ENCODE measurements around the gene CD58.

CD58 gene

DNA sequence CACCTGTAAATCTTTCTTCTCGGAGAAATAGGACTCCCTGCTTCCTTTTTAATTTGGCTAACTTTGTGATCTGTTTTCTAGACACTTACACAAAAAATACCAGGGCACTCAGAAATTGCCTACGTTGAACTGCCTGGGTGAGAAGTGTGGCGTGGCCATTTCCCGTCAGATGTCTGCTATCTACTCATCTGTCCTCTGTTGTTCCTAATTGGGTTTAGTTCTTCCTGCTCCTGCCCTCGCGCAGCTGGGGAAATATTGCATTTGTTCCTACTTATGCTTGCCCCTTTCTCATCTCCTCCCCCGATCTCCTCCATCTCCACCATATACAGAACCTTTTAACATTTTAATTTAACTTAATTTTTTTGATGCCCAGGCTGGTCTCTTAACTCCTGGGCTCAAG is 55.1 kb downstream of the CD58 start:
- peaks cover 19% of the 10 kb centered on the region for H3K36me3 Mint-ChIP-seq (ENCODE audit: insufficient read depth)
- peak; percentile 63 for ATAC-seq (replicated peaks)
- H3K4me1 Mint-ChIP-seq (ENCODE audit: low read depth in 2 of 2) = peaks cover 52 to 68% of the 10 kb centered on the region in 2 donors
- H3K4me3 Mint-ChIP-seq = peak overlapping the region; percentile 72 to 75
- peak; percentile 38 to 46 (median 41) for DNase-seq
- H3K27ac Mint-ChIP-seq = peak overlapping the region; percentile 97 to 98
- H3K27me3 Mint-ChIP-seq = no peaks in the 10 kb centered on the region
- no peaks in the 10 kb centered on the region for H3K9me3 Mint-ChIP-seq

DNA sequence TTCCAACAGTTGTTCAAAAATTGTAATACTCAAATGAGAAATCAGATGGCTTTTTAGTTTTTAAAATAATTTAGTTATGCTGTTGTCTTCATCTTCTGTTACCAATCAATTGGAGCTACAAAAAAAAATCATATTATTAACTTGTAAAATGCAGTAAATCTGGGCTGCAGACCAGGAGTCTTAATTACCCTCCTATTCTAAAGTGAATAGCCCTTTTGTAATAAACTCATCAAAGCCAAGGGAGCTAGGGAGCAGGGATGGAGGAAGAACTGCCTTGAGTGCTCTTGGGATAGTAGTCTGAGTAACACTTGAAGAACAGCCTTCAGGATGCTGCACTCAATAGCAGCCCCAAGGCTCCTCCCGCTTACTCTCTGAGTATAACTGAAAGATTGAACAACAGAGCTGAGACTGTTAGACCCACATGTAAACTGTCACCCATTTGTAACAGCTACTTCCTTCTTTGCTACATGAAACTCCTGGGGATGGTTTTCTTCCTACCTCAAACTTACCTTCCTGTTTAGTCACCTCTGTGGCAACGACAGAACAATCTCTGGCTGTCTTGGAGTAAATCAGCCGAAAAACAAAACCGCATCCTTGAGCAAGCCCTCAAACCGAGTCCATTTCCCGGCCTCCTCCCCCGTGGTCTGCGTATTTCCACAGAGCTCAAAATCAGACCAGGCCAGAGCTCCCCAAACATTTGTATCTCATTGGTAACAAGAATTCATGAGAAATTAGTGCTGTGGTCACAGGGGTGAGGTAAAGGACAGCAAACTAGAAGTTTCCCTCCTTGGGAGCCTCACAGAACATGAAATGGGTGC is 55.9 kb downstream of the CD58 start:
- peak overlapping the region; percentile 72 to 75 for H3K4me3 Mint-ChIP-seq
- peaks cover 12% of the 10 kb centered on the region for H3K36me3 Mint-ChIP-seq (ENCODE audit: insufficient read depth)
- peaks cover 52 to 71% of the 10 kb centered on the region in 2 donors for H3K4me1 Mint-ChIP-seq (ENCODE audit: low read depth in 2 of 2)
- H3K27ac Mint-ChIP-seq = peak overlapping the region; percentile 97 to 98
- H3K9me3 Mint-ChIP-seq = no peaks in the 10 kb centered on the region
- no peaks in the 10 kb centered on the region for H3K27me3 Mint-ChIP-seq
- peak; percentile 77 for ATAC-seq (replicated peaks)
- peak; percentile 67 to 70 (median 68) for DNase-seq

DNA sequence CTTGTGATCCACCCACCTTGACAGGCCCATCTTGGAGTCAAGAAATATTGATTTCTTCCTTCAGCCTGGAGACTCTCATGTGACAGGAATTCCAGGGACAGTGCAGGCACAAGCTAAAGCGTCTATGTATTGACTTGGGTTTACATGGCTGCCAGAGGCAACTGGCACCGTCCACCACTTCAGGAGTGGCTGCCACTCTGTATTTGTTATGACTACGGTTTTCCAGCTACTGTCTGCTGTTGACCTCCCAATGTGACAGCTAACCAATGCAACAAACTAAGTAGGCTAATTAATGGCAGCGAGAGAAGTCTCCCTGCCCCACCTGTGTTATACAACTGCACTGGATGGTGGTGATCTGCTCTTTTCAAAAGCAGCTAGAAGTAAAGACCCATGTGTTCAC is 56.9 kb downstream of the CD58 start:
- Mint-ChIP-seq H3K4me3 (peak overlapping the region in 1 of 2 donors; percentile 72), H3K36me3 (ENCODE audit: insufficient read depth) (peaks cover 12% of the 10 kb centered on the region), H3K27ac (peak overlapping the region; percentile 97 to 98), H3K4me1 (ENCODE audit: low read depth in 2 of 2) (peaks cover 59 to 79% of the 10 kb centered on the region in 2 donors), H3K9me3 (no peaks in the 10 kb centered on the region), H3K27me3 (no peaks in the 10 kb centered on the region)
- ATAC-seq (replicated peaks) (no peak), DNase-seq (no peak)

DNA sequence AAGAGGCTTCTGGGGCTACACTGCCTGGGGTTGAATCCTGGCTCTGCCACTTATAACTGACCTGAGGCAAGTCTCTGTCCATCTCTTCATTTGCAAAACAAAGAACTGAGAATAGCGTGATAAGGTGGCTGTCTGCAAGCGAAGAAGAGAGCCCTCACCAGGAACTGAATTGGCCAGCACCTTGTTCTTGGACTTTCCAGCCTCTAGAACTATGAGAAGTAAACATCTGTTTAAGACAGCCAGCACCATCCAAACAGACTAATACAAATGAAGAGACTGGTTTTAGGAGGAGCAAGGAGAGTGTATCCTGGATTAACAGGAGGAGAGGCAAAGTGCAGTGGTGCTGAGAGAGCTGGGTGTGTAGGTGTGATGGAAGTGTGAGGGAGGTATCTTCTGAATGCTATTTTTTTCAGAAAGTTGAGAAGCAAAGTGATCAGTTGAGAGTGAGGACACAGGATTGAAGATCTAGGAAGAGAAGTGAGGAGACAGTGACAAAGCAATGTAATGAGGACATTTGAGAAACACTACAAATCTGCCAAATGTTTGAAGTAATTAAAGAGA is 59.3 kb downstream of the CD58 start:
- Mint-ChIP-seq H3K4me3 (peak overlapping the region in 1 of 2 donors; percentile 7), H3K36me3 (ENCODE audit: insufficient read depth) (peaks cover 12% of the 10 kb centered on the region), H3K27me3 (no peaks in the 10 kb centered on the region), H3K9me3 (no peaks in the 10 kb centered on the region), H3K4me1 (ENCODE audit: low read depth in 2 of 2) (peaks cover 55 to 74% of the 10 kb centered on the region in 2 donors), H3K27ac (peak overlapping the region; percentile 97 to 98)
- ATAC-seq (replicated peaks) (no peak), DNase-seq (no peak)

DNA sequence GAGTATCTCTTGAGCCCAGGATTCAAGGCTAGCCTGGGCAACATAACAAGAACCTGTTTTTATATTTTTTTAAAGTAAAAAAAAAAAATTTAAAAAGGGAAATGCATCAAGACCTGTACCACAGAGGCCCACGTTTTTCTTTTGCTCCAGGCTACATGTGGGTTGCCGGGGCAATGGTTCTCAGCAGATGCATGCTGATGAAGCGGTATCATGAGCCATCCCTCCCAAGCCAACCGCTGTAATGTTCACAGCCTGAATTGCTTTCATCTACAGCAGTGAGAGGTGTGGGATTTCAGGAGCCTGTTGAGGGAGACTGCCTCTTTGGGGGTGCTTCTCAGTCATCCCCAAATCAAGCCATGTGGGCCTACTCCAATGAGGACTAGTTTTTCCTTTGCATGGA is 60.5 kb downstream of the CD58 start:
- peak overlapping the region; percentile 97 to 98 for H3K27ac Mint-ChIP-seq
- peaks cover 9% of the 10 kb centered on the region for H3K36me3 Mint-ChIP-seq (ENCODE audit: insufficient read depth)
- H3K9me3 Mint-ChIP-seq = no peaks in the 10 kb centered on the region
- ATAC-seq (replicated peaks) (no peak), DNase-seq (no peak)
- H3K4me3 Mint-ChIP-seq = no peak overlapping the region
- no peaks in the 10 kb centered on the region for H3K27me3 Mint-ChIP-seq
- H3K4me1 Mint-ChIP-seq (ENCODE audit: low read depth in 2 of 2) = peaks cover 47 to 62% of the 10 kb centered on the region in 2 donors

DNA sequence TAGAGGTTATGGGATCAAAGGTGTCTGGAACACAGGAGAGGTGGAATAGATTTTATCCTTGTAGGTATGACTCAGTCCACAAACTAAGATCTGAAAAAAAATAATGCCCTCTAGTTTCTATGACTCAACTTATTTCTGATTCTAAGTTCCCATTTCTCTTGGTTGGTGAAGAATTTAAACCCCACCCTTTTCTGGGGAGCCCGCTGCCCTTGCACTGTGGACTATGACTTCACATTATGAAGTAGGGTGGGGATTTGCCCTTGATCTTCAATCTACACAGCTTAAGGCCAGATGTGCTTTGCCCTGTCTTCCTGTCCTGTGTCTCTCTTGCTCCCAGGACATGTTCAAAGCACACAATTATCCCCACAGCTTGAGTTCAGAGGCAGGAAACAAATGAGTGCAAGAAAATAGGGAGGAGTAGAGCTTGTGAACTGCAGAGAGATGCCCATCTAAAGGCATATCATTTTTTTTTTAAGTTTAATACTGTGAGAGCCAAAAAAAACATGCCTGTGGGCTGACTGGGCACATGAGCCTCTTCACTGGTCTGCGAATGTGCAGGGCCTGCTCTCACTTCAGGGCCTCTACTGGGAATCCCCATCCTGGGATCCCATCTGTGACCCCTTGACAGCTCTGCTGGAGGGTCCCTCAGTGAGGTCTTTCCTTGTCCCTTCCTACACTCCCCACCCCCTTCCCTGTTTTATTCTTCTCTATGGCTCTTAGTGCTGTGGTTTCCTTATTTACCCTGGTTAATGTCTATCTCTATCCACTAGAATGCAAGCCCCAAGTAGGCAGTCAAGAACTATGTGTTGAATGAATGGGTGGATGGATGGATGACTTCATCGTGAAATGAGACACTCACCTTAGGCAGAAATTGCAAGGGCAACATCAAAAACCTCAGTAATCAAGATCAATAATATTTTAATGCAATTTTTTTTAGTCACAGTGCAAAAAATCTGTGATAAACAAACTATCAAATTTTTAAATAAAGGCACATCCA is 61.5 kb downstream of the CD58 start:
- H3K4me3 Mint-ChIP-seq = no peak overlapping the region
- ATAC-seq (replicated peaks) (no peak), DNase-seq (no peak)
- H3K36me3 Mint-ChIP-seq (ENCODE audit: insufficient read depth) = peaks cover 12% of the 10 kb centered on the region
- H3K27ac Mint-ChIP-seq = peak overlapping the region; percentile 78 to 81
- no peaks in the 10 kb centered on the region for H3K9me3 Mint-ChIP-seq
- H3K27me3 Mint-ChIP-seq = no peaks in the 10 kb centered on the region
- H3K4me1 Mint-ChIP-seq (ENCODE audit: low read depth in 2 of 2) = peaks cover 49 to 64% of the 10 kb centered on the region in 2 donors

DNA sequence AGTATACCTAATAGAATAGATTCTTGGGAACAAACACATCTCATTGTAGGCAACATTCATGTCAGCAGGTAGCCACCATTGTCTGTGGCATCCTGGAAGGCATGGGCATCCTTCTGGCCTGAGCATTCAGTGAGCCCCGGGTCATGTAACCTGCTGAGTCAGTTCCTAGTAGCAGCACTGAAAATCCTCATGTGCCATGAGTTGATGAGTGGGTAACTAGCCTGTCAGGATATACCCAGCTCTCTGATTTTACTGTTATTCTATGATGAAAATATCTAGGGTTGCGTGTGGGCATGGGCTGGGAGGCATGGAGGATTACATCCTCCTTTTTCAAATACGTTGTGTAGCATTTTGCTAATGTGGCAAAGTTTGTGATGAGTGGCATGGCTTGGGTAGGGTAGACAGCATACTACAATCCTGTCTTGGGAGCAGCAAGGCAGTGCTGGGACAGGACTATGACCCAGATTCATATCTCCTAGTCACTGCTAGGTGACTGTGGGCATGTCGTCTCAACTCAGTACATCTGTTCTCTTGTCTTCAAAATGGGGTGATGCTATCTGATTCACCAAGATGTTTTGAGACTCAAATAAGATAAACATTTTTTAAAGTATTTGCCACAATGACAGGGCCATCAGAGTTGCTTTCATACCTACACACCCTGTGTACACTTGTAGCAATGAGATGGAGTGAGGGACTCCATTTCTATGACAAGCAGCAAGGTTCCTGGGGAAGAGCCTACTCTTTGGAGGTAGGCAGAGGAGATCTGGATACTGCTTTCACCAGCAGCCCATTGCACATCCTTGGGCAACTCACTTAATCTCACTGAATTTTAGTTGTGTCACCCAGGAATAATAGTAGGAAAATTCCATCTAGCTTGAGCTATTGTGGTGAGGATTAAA is 62.5 kb downstream of the CD58 start:
- no peaks in the 10 kb centered on the region for H3K9me3 Mint-ChIP-seq
- no peak overlapping the region for H3K4me3 Mint-ChIP-seq
- peaks cover 17% of the 10 kb centered on the region for H3K36me3 Mint-ChIP-seq (ENCODE audit: insufficient read depth)
- no peak for DNase-seq
- ATAC-seq (replicated peaks) = no peak
- H3K4me1 Mint-ChIP-seq (ENCODE audit: low read depth in 2 of 2) = peaks cover 58 to 66% of the 10 kb centered on the region in 2 donors
- no peaks in the 10 kb centered on the region for H3K27me3 Mint-ChIP-seq
- H3K27ac Mint-ChIP-seq = peak overlapping the region; percentile 60 to 78

DNA sequence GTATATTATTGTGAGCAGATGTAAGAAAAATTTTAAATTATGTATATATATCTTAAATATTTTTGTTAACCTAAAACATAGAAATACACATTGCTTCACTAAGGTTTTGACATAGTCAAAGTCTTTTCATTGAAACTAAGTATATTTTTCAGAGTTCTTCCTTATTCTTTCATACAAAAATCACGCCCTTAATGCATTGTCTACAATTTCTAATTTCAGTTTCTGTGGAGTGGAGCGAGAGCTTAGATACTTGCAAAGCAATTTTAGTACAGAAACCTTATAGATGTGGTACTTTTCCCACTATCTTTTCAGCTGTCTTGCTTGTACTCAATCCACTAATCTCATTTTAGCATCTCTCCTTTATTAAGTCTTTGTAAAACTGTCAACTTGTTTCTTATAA is 63.2 kb downstream of the CD58 start:
- peak overlapping the region; percentile 60 to 78 for H3K27ac Mint-ChIP-seq
- no peaks in the 10 kb centered on the region for H3K27me3 Mint-ChIP-seq
- H3K9me3 Mint-ChIP-seq = no peaks in the 10 kb centered on the region

DNA sequence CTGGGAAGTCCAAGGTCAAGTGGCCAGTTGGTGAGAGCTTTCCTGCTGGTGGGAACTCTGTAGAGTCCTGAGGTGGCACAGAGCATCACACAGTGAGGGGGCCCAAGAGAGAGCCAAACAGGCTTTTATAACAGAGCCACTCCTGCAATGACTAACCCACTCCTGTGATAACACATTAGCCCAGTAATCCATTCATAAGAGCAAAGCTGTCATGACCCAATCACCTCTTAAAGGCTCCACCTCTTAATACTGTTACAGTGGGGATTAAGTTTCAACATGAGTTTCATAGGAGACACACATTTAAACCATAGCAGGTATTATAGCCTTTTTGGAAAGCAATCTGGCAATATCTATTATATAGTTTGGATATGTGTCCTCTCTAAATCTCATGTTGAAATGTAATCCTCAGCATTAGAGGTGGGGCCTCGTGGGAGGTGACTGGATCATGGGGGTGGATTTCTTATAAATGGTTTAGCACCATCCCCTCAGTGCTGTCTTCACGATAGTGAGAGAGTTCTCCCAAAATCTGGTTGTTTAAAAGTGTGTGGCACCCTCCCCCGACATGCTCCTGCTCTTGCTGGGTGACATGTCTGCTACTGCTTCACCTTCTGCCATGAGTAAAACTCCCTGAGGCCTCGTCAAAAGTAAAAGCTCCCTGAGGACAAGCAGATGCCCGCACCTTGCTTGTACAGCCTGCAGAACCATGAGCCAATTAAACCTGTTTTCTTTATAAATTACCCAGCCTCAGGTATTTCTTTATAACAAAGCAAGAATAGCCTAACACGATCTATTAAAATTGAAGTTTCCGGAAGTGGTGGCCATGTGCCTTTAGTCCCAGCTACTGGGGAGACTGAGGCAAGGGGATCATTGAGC is 64.5 kb downstream of the CD58 start:
- DNase-seq = no peak
- Mint-ChIP-seq H3K9me3 (no peaks in the 10 kb centered on the region), H3K27me3 (no peaks in the 10 kb centered on the region), H3K27ac (peak overlapping the region in 1 of 2 donors; percentile 98), H3K4me3 (no peak overlapping the region), H3K36me3 (ENCODE audit: insufficient read depth) (peaks cover 14% of the 10 kb centered on the region), H3K4me1 (ENCODE audit: low read depth in 2 of 2) (peaks cover 54 to 65% of the 10 kb centered on the region in 2 donors)
- no peak for ATAC-seq (replicated peaks)

More for the DNA sequence above, 63.2 kb downstream of the CD58 start:
- H3K4me1 Mint-ChIP-seq (ENCODE audit: low read depth in 2 of 2) = peaks cover 55 to 66% of the 10 kb centered on the region in 2 donors
- H3K36me3 Mint-ChIP-seq (ENCODE audit: insufficient read depth) = peaks cover 14% of the 10 kb centered on the region
- DNase-seq (no peak), ATAC-seq (replicated peaks) (no peak)
- H3K4me3 Mint-ChIP-seq = no peak overlapping the region

DNA sequence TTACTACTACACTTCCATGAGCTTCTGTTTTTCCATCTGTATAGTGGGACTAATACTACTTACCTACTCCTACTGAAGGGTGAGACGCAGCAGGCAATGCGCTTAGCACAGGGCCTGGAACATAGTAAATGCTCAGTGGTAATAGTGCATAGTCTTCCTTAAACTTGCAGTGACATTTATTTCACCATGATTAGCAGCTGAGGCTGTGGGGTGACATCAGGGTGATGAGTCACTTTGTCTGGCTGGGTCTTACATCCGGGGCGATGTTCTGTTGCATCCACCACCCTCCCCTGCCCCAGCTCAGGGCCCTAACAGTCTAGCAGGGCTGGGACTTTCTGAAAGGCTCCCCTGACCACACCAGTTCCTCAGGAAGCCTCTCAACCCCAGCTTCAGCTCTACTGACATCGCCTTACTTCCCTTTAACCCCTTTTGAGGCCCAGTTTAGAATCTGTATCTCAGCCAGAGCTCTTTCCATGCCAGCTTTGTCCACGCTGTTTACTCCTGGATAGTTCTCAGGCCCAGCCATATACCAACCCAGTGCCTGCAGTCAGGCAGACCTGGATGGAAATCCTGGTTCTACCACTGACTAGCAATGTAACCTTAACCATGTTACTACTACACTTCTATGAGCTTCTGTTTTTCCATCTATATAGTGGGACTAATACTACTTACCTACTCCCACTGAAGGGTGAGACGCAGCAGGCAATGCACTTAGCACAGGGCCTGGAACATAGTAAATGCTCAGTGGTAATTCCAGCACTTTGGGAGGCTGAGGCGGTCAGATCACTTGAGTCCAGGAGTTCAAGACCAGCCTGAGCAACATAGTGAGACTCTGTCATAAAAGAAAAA is 66.3 kb downstream of the CD58 start:
- peaks cover 49 to 53% of the 10 kb centered on the region in 2 donors for H3K4me1 Mint-ChIP-seq (ENCODE audit: low read depth in 2 of 2)

More for the DNA sequence above, 66.3 kb downstream of the CD58 start:
- Mint-ChIP-seq H3K27me3 (no peaks in the 10 kb centered on the region), H3K36me3 (ENCODE audit: insufficient read depth) (peaks cover 14% of the 10 kb centered on the region), H3K9me3 (no peaks in the 10 kb centered on the region), H3K4me3 (peak overlapping the region; percentile 68 to 71), H3K27ac (peak overlapping the region; percentile 97 to 98)
- ATAC-seq (replicated peaks) (peak; percentile 95), DNase-seq (peak; percentile 82 to 83 (median 82))
